HFFc6 (cell line): ENCODE measurements around the gene MPPED1. TPM values are rescaled to one million over a fixed set of nuclear protein-coding genes. Genes with fewer than 3 reads are reported as not detected.

Experiments
- DNase-seq: peaks from one replicate; pipeline ENCODE4 v3.0.0-alpha.2; 2018
- H3K27ac Mint-ChIP-seq: 2 replicates; pipeline ENCODE4 v1.8.0; 2020; ENCODE audit warnings: mild to moderate bottlenecking, mixed read lengths
- H3K27me3 Mint-ChIP-seq: 2 replicates; pipeline ENCODE4 v1.8.0; 2021; ENCODE audit warnings: mild to moderate bottlenecking, moderate library complexity, mixed read lengths; ENCODE audit not compliant: insufficient read depth
- H3K36me3 Mint-ChIP-seq: 2 replicates; pipeline ENCODE4 v1.8.0; 2021; ENCODE audit warnings: low read depth, mixed read lengths
- H3K4me1 Mint-ChIP-seq: 2 replicates; pipeline ENCODE4 v1.8.0; 2020; ENCODE audit warnings: low read depth, mixed read lengths
- H3K4me3 Mint-ChIP-seq: 2 replicates; pipeline ENCODE4 v1.8.0; 2020; ENCODE audit warnings: mild to moderate bottlenecking, moderate library complexity, mixed read lengths
- H3K9me3 Mint-ChIP-seq: 2 replicates; pipeline ENCODE4 v1.8.0; 2020; ENCODE audit warnings: mild to moderate bottlenecking, mixed read lengths
- total RNA-seq, 6 experiments: library from RNA; stranded (reverse); fragmentation: NEBNext Ultra II Directional; extraction: Animal tissue kit (Norgen Biotek cat#: 25700); gene quantifications; 2 replicates in 1 of 6; 3 replicates in 5 of 6; pipeline ENCODE4 v1.2.3, GENCODE V29; 2021
- TF ChIP-seq, protein P1 (sequence below): fragments of 200-600 bp; sonication (generic); IDR thresholded peaks from 2 replicates; pipeline ENCODE4 v1.5.0; 2021; ENCODE audit warnings: antibody characterized with exemption, mild to moderate bottlenecking

Gene MPPED1
- total RNA-seq, 6 experiments from 2014 or later = not detected

DNA sequence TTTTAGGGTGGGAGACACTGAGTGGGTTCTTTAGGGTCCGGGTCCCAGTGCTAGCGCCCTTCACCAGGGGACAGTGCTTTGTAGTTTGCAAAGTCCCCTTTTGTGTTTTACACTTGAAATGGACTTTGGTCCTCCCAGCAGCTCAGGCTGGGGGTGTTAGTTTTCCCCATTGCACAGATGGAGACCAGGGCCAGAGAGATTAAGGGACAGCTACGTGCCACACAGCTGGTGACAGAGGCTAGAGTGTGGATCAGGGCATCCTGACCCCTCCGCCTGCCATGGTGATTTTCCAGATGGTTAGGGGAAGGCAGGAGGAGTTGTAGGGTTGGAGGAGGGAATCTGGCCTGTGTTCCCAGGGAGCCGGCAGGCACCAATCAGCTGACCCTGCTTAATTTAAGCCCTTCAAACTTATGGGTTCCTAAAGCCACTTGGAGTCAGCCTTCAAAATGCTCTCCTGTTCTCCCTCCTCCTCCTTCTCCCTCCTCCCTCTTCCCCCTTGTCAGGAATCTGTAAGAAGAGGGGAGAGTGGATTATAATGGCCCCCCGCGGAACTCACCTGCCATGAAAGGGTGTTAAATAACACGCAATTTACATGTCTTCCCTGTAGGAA lies 22.5 kb upstream of the MPPED1 start:
- Mint-ChIP-seq H3K36me3 (no peaks in the 10 kb centered on the region), H3K9me3 (no peaks in the 10 kb centered on the region; the same call in 1 of the 2 replicates), H3K4me3 (no peak overlapping the region), H3K4me1 (no peaks in the 10 kb centered on the region), H3K27ac (no peak overlapping the region), H3K27me3 (peaks cover 20% of the 10 kb centered on the region)
- TF ChIP-seq, protein P1, sequence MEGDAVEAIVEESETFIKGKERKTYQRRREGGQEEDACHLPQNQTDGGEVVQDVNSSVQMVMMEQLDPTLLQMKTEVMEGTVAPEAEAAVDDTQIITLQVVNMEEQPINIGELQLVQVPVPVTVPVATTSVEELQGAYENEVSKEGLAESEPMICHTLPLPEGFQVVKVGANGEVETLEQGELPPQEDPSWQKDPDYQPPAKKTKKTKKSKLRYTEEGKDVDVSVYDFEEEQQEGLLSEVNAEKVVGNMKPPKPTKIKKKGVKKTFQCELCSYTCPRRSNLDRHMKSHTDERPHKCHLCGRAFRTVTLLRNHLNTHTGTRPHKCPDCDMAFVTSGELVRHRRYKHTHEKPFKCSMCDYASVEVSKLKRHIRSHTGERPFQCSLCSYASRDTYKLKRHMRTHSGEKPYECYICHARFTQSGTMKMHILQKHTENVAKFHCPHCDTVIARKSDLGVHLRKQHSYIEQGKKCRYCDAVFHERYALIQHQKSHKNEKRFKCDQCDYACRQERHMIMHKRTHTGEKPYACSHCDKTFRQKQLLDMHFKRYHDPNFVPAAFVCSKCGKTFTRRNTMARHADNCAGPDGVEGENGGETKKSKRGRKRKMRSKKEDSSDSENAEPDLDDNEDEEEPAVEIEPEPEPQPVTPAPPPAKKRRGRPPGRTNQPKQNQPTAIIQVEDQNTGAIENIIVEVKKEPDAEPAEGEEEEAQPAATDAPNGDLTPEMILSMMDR = no peak
- no peak for DNase-seq

DNA sequence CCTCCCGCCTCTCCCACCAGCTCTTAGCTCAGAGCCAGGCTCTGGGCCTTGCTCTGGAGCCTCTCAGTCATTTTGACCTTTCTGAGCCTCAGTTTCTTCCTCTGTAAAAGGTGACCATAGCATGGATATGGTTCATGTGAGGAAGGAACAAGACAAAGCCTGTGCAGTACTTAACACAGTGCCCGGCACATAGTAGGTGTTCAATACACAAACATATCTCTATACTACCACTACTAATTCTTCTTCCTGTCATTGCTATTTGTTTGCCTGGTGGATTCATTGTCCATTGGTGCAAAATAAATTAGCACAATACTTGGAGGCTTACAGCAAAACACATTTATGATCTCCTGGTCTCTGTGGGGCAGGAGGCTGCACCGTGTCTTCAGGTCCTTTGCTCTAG lies 21.6 kb upstream of the MPPED1 start:
- Mint-ChIP-seq H3K4me3 (no peak overlapping the region), H3K27me3 (peaks cover 25% of the 10 kb centered on the region), H3K27ac (no peak overlapping the region), H3K4me1 (no peaks in the 10 kb centered on the region), H3K9me3 (no peaks in the 10 kb centered on the region; the same call in 1 of the 2 replicates), H3K36me3 (no peaks in the 10 kb centered on the region)
- TF ChIP-seq, protein P1 = no peak
- DNase-seq = no peak

- H3K36me3 Mint-ChIP-seq = no peaks in the 10 kb centered on the region
- no peak overlapping the region for H3K4me3 Mint-ChIP-seq
- peaks cover 27% of the 10 kb centered on the region for H3K27me3 Mint-ChIP-seq
- DNase-seq = no peak
- TF ChIP-seq, protein P1 = no peak
- no peaks in the 10 kb centered on the region; the same call in 1 of the 2 replicates for H3K9me3 Mint-ChIP-seq
- no peak overlapping the region for H3K27ac Mint-ChIP-seq
- H3K4me1 Mint-ChIP-seq = no peaks in the 10 kb centered on the region
Measured at GRCh38 chr22:43390872-43391271, 20.9 kb upstream of the MPPED1 start.

DNA sequence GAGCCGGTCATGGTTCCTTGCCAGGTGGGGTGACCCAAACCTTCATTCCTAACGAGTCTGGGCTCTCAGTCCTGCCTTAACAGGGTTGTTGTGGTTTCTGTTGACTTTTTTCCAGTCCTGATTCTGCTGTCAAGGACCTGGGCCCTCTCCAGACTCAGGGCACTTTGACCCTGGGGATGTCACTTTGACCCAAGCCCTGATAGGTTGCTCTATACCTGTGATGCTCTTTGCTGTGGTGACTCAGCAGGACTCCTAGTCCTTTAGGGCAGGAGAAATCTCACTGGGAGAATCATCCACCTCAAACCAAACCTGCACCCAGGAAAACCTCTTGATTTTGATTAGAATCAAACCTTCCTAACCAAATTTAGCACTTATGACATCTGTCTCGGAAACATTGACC lies 20.5 kb upstream of the MPPED1 start:
- no peak overlapping the region for H3K27ac Mint-ChIP-seq
- peaks cover 29% of the 10 kb centered on the region for H3K27me3 Mint-ChIP-seq
- no peak for DNase-seq

GRCh38 chr22:43392385-43392989 lies 19.3 kb upstream of the MPPED1 start:
- Mint-ChIP-seq H3K4me1 (no peaks in the 10 kb centered on the region), H3K9me3 (no peaks in the 10 kb centered on the region; the same call in 1 of the 2 replicates), H3K27ac (no peak overlapping the region), H3K36me3 (no peaks in the 10 kb centered on the region), H3K4me3 (no peak overlapping the region), H3K27me3 (peaks cover 30% of the 10 kb centered on the region)
- TF ChIP-seq, protein P1 = no peak
- no peak for DNase-seq

More for the DNA sequence above, 20.5 kb upstream of the MPPED1 start:
- no peaks in the 10 kb centered on the region for H3K4me1 Mint-ChIP-seq
- TF ChIP-seq, protein P1 = no peak
- no peaks in the 10 kb centered on the region; the same call in 1 of the 2 replicates for H3K9me3 Mint-ChIP-seq
- no peaks in the 10 kb centered on the region for H3K36me3 Mint-ChIP-seq
- H3K4me3 Mint-ChIP-seq = no peak overlapping the region
